Spleen (tissue), 11 donors: Measurements from ENCODE around the gene PSMG1. TPM values are rescaled to one million over a fixed set of nuclear protein-coding genes. Genes with fewer than 3 reads are reported as not detected.

Experiments
- DNase-seq: peaks from one replicate; pipeline ENCODE4 v3.0.0-alpha.2; 2020
- H3K27ac ChIP-seq, 8 donors: fragments of 200-600 bp; sonication (generic) in 7 of 8; 1 replicate in 4 of 8; 2 replicates in 4 of 8; pipeline versions ENCODE4 v1.5.0 to v1.8.0; 2016 to 2021; ENCODE audit warnings: inconsistent platforms in 4 of 8, mild to moderate bottlenecking in 4 of 8, moderate library complexity in 1 of 8
- H3K27me3 ChIP-seq, 7 donors: fragments of 200-600 bp; sonication (generic) in 6 of 7; replicated peaks in 1 of 7; 1 replicate in 4 of 7; 2 replicates in 3 of 7; pipeline versions ENCODE4 v1.5.0 to v1.8.0; 2016 to 2021; ENCODE audit warnings: inconsistent platforms in 3 of 7, mild to moderate bottlenecking in 1 of 7
- H3K36me3 ChIP-seq, 6 donors: fragments of 200-600 bp; sonication (generic) in 5 of 6; 1 replicate in 4 of 6; 2 replicates in 2 of 6; pipeline versions ENCODE4 v1.5.0 to v1.8.0; 2016 to 2021; ENCODE audit warnings: inconsistent platforms in 2 of 6
- H3K4me1 ChIP-seq, 6 donors: fragments of 200-600 bp; sonication (generic) in 5 of 6; 1 replicate in 3 of 6; 2 replicates in 3 of 6; pipeline versions ENCODE4 v1.5.0 to v1.8.0; 2016 to 2021; ENCODE audit warnings: inconsistent platforms in 3 of 6
- H3K4me3 ChIP-seq, 8 donors: fragments of 200-600 bp; sonication (generic) in 7 of 8; 1 replicate in 4 of 8; 2 replicates in 4 of 8; pipeline versions ENCODE4 v1.5.0 to v1.8.0; 2016 to 2021; ENCODE audit warnings: inconsistent platforms in 4 of 8, mild to moderate bottlenecking in 4 of 8, moderate library complexity in 2 of 8
- H3K9me3 ChIP-seq, 8 donors: fragments of 200-600 bp; sonication (generic) in 7 of 8; 1 replicate in 4 of 8; 2 replicates in 4 of 8; pipeline versions ENCODE4 v1.5.0 to v1.8.0; 2016 to 2021; ENCODE audit warnings: inconsistent platforms in 4 of 8
- CTCF ChIP-seq, 11 experiments: fragments of 200-600 bp in 7 of 11; fragments of 450-650 bp in 4 of 11; sonication (generic) in 4 of 11; IDR thresholded peaks in 8 of 11; conservative IDR thresholded peaks in 3 of 11; 1 replicate in 7 of 11; 2 replicates in 4 of 11; pipeline versions ENCODE4 v1.4.0 to v1.8.0; 2016 to 2021; ENCODE audit warnings: antibody characterized with exemption in 11 of 11, inconsistent platforms in 4 of 11, mild to moderate bottlenecking in 1 of 11
- POLR2A ChIP-seq, 3 donors: fragments of 450-650 bp; IDR thresholded peaks; one replicate each; pipeline ENCODE4 v1.5.1; 2017; ENCODE audit warnings: antibody characterized with exemption in 3 of 3, mild to moderate bottlenecking in 1 of 3
- POLR2AphosphoS5 ChIP-seq, 3 donors: sonication (generic); formaldehyde crosslinking; IDR thresholded peaks; one replicate each; pipeline ENCODE4 v1.5.1; 2017; ENCODE audit warnings: antibody characterized with exemption in 3 of 3
- WGBS, 5 donors: extraction: QIAGEN DNeasy Blood & Tissue Kit in 3 of 5; methylation state at CpG; one replicate each; pipeline versions ENCODE4 v1.1.5 to v1.1.7; 2013 to 2018; 5-methylcytosine and 5-hydroxymethylcytosine counted together
- intact Hi-C: fragments of 100-400 bp; cut with DNase I; formaldehyde crosslinking; loops from one replicate; pipeline ENCODE4 v1.15.0; 2023; ENCODE audit warnings: low total_unique reads
- polyA plus RNA-seq, 3 donors: library from polyadenylated mRNA; stranded (reverse); fragments of 200-250 nt; gene quantifications; one replicate each; pipeline ENCODE4 v1.2.1, GENCODE V29; 2013
- total RNA-seq, 7 donors: library from RNA; depleted of rRNA in 3 of 7; stranded (reverse); fragments of >200 nt in 3 of 7; fragmentation: NEBNext Ultra II Directional in 4 of 7; extraction: Animal tissue kit (Norgen Biotek cat#: 25700) in 4 of 7; gene quantifications; one replicate each; pipeline versions ENCODE4 v1.1.0 to v1.2.1, GENCODE V29; 2016 to 2021
- donor health status: healthy with polysubstance abuse.
- donor health status: DM: no; HTN: no; CAD: no; lungs with moderate emphysema.
- donor health status: DM: no; HTN: no; CAD: no.
- donor health status: Bipolar disorder and iron deficiency.
- donor health status: healthy.
- donor health status: DM: no; HTN: no; CAD: no.
- donor health status: DM: yes; HTN: yes; CAD: no.

The PSMG1 gene
- total and polyA plus RNA-seq, 10 donors = 12.3 to 39.9 (median 19.1) TPM

GRCh38 chr21:39176271-39176709 is 7.0 kb downstream of the PSMG1 start:
- TF ChIP-seq POLR2A (IDR thresholded peaks at IDR 0.05) (no peak), POLR2AphosphoS5 (IDR thresholded peaks at IDR 0.05) (no peak), CTCF (IDR thresholded peaks at IDR 0.05 in 8 of 11, conservative IDR thresholded peaks at IDR 0.05 in 3 of 11) (no peak)
- intact Hi-C loops = no loop called here
- no peak overlapping the region for H3K27ac ChIP-seq
- H3K4me1 ChIP-seq = peaks cover 0 to 21% (median 6%) of the 10 kb centered on the region in 6 donors
- H3K36me3 ChIP-seq = peaks cover 0 to 86% (median 19%) of the 10 kb centered on the region in 6 donors
- no peak overlapping the region for H3K4me3 ChIP-seq
- no peaks in the 10 kb centered on the region for H3K27me3 ChIP-seq
- H3K9me3 ChIP-seq = no peaks in the 10 kb centered on the region
- WGBS, 5 donors = 37 to 42% (median 40%) methylated on average over 3 of the region's 3 CpGs
- DNase-seq = no peak

GRCh38 chr21:39175665-39176064 is 7.6 kb downstream of the PSMG1 start:
- Histone ChIP-seq H3K27ac (no peak overlapping the region), H3K4me3 (no peak overlapping the region), H3K9me3 (no peaks in the 10 kb centered on the region), H3K27me3 (no peaks in the 10 kb centered on the region), H3K4me1 (peaks cover 0 to 15% (median 3%) of the 10 kb centered on the region in 6 donors), H3K36me3 (peaks cover 0 to 92% (median 21%) of the 10 kb centered on the region in 6 donors)
- DNase-seq = no peak
- 77 to 83% (median 83%) methylated on average over 10 of the region's 10 CpGs for whole genome bisulfite sequencing, 5 donors
- TF ChIP-seq POLR2A (IDR thresholded peaks at IDR 0.05) = no peak
- TF ChIP-seq POLR2AphosphoS5 (IDR thresholded peaks at IDR 0.05) = no peak
- no peak for TF ChIP-seq CTCF (IDR thresholded peaks at IDR 0.05 in 8 of 11, conservative IDR thresholded peaks at IDR 0.05 in 3 of 11)
- intact Hi-C loops = no loop called here

GRCh38 chr21:39175154-39175553 is 8.1 kb downstream of the PSMG1 start:
- H3K4me1 ChIP-seq = peaks cover 0 to 14% (median 3%) of the 10 kb centered on the region in 6 donors
- H3K27ac ChIP-seq = no peak overlapping the region
- peaks cover 0 to 89% (median 22%) of the 10 kb centered on the region in 6 donors for H3K36me3 ChIP-seq
- no peak overlapping the region for H3K4me3 ChIP-seq
- 75 to 94% (median 83%) methylated on average over 4 of the region's 4 CpGs for WGBS, 5 donors
- H3K27me3 ChIP-seq = no peaks in the 10 kb centered on the region
- intact Hi-C loops = no loop called here
- no peaks in the 10 kb centered on the region for H3K9me3 ChIP-seq
- no peak for DNase-seq
- TF ChIP-seq CTCF (IDR thresholded peaks at IDR 0.05 in 8 of 11, conservative IDR thresholded peaks at IDR 0.05 in 3 of 11) (peak in 10 of 11 experiments; percentile 22 to 69 (median 58)), POLR2AphosphoS5 (IDR thresholded peaks at IDR 0.05) (no peak)

- H3K4me3 ChIP-seq = no peak overlapping the region
- no peaks in the 10 kb centered on the region for H3K9me3 ChIP-seq
- no peak for DNase-seq
- H3K27me3 ChIP-seq = no peaks in the 10 kb centered on the region
- intact Hi-C loops = no loop called here
- H3K27ac ChIP-seq = no peak overlapping the region
- H3K4me1 ChIP-seq = peaks cover 0 to 14% (median 3%) of the 10 kb centered on the region in 6 donors
- no peak for TF ChIP-seq POLR2A (IDR thresholded peaks at IDR 0.05)
- TF ChIP-seq CTCF (IDR thresholded peaks at IDR 0.05 in 8 of 11, conservative IDR thresholded peaks at IDR 0.05 in 3 of 11) = no peak
- WGBS, 5 donors = 45 to 67% (median 57%) methylated on average over 3 of the region's 3 CpGs
- H3K36me3 ChIP-seq = peaks cover 0 to 89% (median 16%) of the 10 kb centered on the region in 6 donors
Observed at GRCh38 chr21:39173716-39174680, 9.3 kb downstream of the PSMG1 start.
